ENCODE results near the gene TMEM248.

GRCh38 chr7:66880053-66880452 is 41.0 kb upstream of the TMEM248 start:
- TF ChIP-seq CTCF (conservative IDR thresholded peaks at IDR 0.05; ENCODE audit: low read depth, low read length) = no peak
- TF ChIP-seq EZH2 (IDR thresholded peaks at IDR 0.05; ENCODE audit: low read length, unreplicated experiment) = no peak
